SK-N-MC (cell line): ENCODE measurements around the gene ASPSCR1.

Experiments used
- EZH2 ChIP-seq: fragments of 200-600 bp; sonication (generic); IDR thresholded peaks from one replicate; pipeline ENCODE4 v1.6.1; 2017; ENCODE audit warnings: antibody characterized with exemption
- FOXP2 ChIP-seq: optimal IDR thresholded peaks from 2 replicates; pipeline ENCODE3; 2011; ENCODE audit warnings: mild to moderate bottlenecking, moderate library complexity; ENCODE audit not compliant: insufficient read depth; ENCODE audit errors: extremely low read length, control extremely low read depth
- POLR2AphosphoS5 ChIP-seq: IDR thresholded peaks from 2 replicates; pipeline ENCODE4 v1.6.1; 2012; ENCODE audit warnings: mild to moderate bottlenecking, low read depth, low read length, borderline replicate concordance

DNA sequence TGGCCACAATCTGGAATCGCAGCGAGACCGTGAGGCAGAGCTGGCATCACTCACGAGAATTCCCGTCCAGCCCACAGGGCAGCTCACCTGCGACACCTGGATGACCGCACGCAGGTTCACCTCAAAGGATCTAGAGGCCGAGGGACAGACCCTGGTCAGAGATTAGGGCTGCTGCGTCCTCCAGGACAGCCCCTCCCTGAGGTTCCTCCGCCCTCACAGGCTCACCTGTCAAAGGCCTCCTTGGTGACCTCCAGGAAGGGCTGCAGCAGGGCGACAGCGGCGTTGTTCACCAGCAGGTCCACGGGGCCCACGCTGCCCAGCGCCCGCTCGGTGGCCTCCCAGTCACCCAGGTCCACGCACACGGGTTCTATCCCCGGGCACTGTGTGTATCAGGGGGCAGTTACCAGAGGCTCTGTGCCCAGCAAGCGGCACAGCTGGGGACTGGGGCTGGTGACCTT, 59.2 kb downstream of the ASPSCR1 start:
- TF ChIP-seq POLR2AphosphoS5: no peak
- no peak for TF ChIP-seq EZH2
- no peak for TF ChIP-seq FOXP2
